Stimulated activated CD8-positive, alpha-beta memory T cell treated with anti-CD3 and anti-CD28 coated beads, Interleukin-15, amount 100 ng/mL, for 24 hours (primary cell): ENCODE data around the gene RS1.

Source experiments
- DNase-seq: peaks from one replicate; pipeline ENCODE4 v3.0.0-alpha.2; 2020; ENCODE audit warnings: low read depth

RS1 gene

GRCh38 chrX:18598413-18598812 is 73.5 kb downstream of the RS1 start:
- DNase-seq, result no peak

- no peak for DNase-seq
These were observed 75.8 kb downstream of the RS1 start for GRCh38 chrX:18596096-18596495.

GRCh38 chrX:18594079-18594478 is 77.8 kb downstream of the RS1 start:
- DNase-seq, result no peak

GRCh38 chrX:18591834-18592233 is 80.1 kb downstream of the RS1 start:
- DNase-seq, result no peak
